Measurements from ENCODE around the gene SGTA.
A peak's percentile ranks its signal among the peaks of the same experiment; 100 is the strongest.

SGTA gene

GRCh38 chr19:2809387-2810140 is 26.5 kb upstream of the SGTA start:
- DNase-seq: no peak

DNA sequence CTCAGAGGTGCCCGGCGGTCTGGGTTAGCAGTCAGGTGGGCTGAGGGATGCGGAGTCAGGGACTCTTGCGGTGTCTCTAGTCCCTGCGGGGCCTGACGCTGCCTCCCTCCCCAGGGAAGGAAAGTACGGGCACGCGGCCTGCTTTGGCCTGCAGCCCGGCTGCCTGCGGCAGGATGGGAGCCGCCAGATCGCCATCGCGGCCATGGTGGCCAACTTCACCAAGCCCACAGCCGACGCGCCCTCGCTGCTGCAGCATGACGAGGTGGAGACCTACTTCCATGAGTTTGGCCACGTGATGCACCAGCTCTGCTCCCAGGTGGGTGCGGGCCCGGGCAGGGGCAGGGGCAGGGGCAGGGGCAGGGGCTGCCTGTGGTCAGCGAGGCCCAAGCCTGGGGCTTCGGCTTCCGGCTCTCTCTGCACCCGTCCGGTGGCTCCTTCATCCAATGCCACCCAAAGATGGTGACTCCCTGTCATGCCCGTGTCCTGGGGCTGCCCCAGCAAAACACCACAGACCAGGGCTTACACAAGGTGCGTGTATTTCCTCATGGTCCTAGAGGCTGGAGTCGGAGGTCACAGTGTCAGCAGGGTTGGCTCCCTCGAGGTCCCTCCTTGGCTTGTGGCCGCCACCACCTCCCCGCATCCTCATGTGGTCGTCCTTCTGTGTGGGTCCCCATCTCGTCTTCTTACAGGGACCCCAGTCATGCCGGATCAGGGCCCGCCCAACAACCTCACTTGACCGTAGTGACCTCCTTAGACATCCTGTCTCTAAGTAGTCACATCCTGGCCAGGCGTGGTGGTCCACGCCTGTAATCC is 25.3 kb upstream of the SGTA start:
- no peak for DNase-seq

GRCh38 chr19:2807379-2808128 is 24.5 kb upstream of the SGTA start:
- DNase-seq: no peak

GRCh38 chr19:2806736-2807378 is 23.8 kb upstream of the SGTA start:
- no peak for DNase-seq

GRCh38 chr19:2805991-2806649 is 23.0 kb upstream of the SGTA start:
- DNase-seq: no peak

DNA sequence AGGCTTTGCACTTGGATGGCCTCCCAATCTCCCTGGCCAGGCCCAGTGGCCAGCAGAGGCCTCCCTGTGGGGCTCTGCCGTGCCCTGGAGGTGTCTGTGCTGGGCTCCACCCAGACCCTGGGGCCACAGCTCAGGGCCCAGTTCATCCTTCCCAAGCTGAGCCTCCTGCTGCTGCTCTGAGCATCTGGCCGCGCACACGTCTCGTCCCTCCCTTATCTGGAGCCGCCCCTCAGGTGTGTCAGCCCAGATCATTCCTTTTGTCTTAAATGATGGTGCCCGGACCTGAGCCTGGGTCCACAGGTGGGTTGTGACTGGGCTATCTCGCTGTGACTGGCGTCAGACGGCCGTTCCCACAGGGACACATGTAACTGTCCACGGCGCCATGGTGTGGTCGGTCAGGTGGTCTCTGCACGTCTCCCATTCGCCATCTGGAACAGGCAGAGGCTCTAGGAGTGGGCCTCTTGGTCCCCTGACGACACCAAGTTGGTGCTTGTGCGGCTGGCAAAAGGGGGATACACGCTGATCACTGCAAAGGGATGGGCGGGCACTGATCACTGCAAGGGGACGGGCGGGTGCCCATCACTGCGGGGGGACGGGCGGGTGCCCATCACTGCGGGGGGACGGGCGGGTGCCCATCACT is 22.3 kb upstream of the SGTA start:
- no peak for DNase-seq

DNA sequence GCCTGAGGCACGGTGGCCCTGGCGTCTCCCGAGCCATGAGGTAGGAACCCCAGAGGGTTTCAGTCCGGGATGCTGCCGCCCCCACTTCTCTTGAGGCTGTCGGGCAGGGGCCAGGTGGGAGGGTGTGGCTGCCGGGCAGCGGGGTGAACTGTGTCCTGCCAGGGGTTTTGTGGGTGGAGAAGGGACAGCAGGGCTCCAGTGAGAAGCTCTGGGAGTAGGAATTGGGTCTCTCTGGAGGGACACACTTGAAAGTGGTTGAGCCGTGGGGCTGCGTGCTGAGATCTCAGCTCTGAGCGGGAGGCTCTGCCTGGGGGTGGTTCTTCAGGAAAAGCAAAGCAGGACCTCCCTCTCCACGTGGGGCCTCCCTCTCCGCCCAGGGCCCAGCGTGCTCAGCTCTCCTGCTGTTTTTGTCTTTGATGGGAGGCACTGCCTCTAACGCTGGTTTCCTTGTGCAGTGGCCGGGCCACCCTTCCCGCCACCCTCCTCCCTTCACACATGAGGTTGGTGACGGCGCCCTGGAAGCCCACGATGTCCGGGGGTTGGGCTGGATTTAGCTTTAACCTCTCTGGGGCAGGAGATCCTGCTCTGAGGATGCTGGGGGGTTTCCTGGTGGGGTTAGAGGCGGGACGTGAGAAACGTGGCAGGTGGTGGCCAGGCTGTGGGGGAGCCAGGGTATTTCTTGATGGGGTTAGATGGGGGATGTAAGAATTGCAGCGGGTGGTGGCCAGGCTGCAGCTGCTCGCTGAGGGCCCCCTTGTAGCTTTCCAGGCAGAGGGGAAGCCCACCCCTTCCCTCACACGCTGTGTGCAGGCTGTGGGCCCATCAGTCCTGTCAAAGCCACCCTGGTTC is 21.3 kb upstream of the SGTA start:
- no peak for DNase-seq

GRCh38 chr19:2803486-2804155 is 20.5 kb upstream of the SGTA start:
- no peak for DNase-seq

DNA sequence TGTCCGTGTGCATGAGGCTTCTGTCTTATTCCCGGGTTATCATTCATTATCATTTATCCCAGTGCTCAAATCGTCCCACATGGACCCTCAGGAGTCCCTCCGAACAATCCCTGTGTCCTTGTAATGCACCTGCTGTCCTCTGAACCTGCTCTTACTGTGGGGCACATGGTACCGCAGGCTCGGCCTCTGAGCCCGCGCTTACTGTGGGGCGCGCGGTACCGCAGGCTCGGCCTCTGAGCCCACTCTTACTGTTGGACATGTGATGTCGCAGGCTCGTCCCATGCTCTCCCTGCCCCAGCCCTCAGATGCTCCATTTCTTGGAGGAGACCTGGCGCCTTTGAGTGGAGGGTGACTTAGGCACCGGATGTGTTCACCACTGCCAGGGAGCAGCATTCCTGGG is 19.8 kb upstream of the SGTA start:
- DNase-seq: no peak

- no peak for DNase-seq
These were observed 17.4 kb upstream of the SGTA start for GRCh38 chr19:2800506-2800905.

DNA sequence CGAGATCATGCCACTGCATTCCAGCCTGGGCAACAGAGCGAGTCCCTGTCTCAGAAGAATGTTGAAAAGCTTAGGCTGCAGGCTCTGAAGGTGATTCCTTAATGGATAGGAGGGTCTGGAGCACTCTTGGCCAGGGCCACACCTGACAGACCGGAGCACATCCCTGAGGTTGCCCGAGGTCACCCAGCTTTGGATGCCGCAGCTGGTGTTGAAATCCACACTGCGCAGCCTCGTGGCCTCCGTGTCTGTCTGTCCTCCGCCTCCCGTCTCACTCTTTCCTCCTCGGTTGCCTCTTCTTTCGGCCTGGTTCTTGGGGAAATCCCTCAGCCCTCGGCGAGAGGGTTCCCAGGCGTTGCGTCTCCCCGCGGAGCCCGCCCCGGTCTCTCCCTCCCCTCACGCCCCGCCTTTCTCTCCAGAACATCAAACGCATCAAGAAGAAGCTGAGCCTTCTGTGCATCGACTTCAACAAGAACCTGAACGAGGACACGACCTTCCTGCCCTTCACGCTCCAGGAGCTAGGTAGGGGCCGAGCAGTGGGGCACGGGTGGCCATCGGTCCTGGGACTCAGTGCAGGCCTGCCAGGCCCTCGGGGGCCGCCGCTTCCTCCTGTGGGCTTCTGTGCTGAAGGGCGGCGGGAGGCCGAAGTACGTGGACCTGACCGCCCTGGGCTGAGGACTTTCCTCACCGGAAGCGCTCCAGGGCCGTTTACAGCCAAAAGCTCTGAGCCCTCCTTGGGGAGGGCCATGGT is 16.4 kb upstream of the SGTA start:
- no peak for DNase-seq

GRCh38 chr19:2798733-2799132 is 15.7 kb upstream of the SGTA start:
- peak; percentile 51 for DNase-seq

GRCh38 chr19:2798158-2798685 is 15.1 kb upstream of the SGTA start:
- no peak for DNase-seq

- DNase-seq: no peak
These were observed 14.2 kb upstream of the SGTA start for GRCh38 chr19:2797280-2797679.

GRCh38 chr19:2796659-2797266 is 13.7 kb upstream of the SGTA start:
- DNase-seq: no peak

- no peak for DNase-seq
These were observed 13.0 kb upstream of the SGTA start for GRCh38 chr19:2795827-2796658.

GRCh38 chr19:2793577-2793976 is 10.5 kb upstream of the SGTA start:
- DNase-seq: no peak

GRCh38 chr19:2793126-2793525 is 10.1 kb upstream of the SGTA start:
- DNase-seq: no peak

Measured in hematopoietic multipotent progenitor cell treated with erythropoietin and hydrocortisone succinate and interleukin-3 and kit ligand, for 6 days (in vitro differentiated cells).